Large intestine (tissue), 3 donors: ENCODE results near the gene MORN5. TPM values are rescaled to one million over a fixed set of nuclear protein-coding genes. Genes with fewer than 3 reads are reported as not detected.

Experiments used
- DNase-seq, 2 donors: peaks; one replicate each; pipeline versions ENCODE4 v3.0.0 to v3.0.0-alpha.2; 2013
- H3K27ac ChIP-seq: one replicate; pipeline ENCODE4 v1.5.1; 2013; ENCODE audit warnings: low read length
- H3K27me3 ChIP-seq: 2 replicates; pipeline ENCODE4 v1.6.1; 2013; ENCODE audit warnings: low read length; ENCODE audit not compliant: control insufficient read depth, insufficient read depth
- H3K36me3 ChIP-seq: 2 replicates; pipeline ENCODE4 v1.6.1; 2013; ENCODE audit warnings: low read length; ENCODE audit not compliant: control insufficient read depth, insufficient read depth
- H3K4me1 ChIP-seq: one replicate; pipeline ENCODE4 v1.6.1; 2013; ENCODE audit warnings: low read length; ENCODE audit not compliant: control insufficient read depth, insufficient read depth
- H3K4me3 ChIP-seq: one replicate; pipeline ENCODE4 v1.5.1; 2013; ENCODE audit warnings: low read length
- H3K9me3 ChIP-seq: one replicate; pipeline ENCODE4 v1.6.1; 2013; ENCODE audit warnings: mild to moderate bottlenecking, low read depth, low read length, moderate library complexity; ENCODE audit not compliant: control insufficient read depth
- WGBS: methylation state at CpG from one replicate; pipeline ENCODE4 v1.1.5; 2013; ENCODE audit warnings: low lambda C conversion rate; ENCODE audit not compliant: insufficient coverage; 5-methylcytosine and 5-hydroxymethylcytosine counted together
- polyA plus RNA-seq: library from polyadenylated mRNA; unstranded; fragments of 120-200 nt; gene quantifications from one replicate; pipeline ENCODE4 v1.2.1, GENCODE V29; 2013

MORN5 gene
- polyA plus RNA-seq, 1 donor: 2.2 TPM

DNA sequence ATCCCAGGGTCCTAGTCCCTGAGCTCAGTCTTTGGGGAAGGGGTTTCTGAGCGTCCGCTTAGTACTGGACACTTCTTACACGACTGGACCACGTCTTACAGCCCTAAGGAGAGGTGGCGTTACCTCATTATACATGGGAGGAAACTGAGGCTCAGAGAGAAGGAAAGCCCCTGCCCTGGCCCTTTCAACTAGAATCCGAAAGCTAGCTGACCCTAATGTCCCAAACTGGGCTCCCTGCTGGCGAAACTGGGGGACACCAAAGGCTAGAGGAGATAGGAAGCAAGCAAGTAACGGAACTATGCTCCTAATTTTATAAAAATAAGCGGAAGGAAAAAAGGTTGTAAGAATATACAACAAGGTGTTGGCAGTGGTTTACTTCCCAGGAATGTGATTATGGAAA, 54.8 kb downstream of the MORN5 start:
- WGBS: 80% methylated on average over 1 of the region's 9 CpGs
- H3K27ac ChIP-seq: no peak overlapping the region
- H3K4me1 ChIP-seq: peaks cover 10% of the 10 kb centered on the region
- no peak for DNase-seq
- H3K36me3 ChIP-seq: no peaks in the 10 kb centered on the region
- H3K9me3 ChIP-seq: peaks cover 11% of the 10 kb centered on the region
- no peak overlapping the region for H3K4me3 ChIP-seq
- peaks cover 88% of the 10 kb centered on the region for H3K27me3 ChIP-seq

GRCh38 chr9:122215663-122216062, 56.0 kb downstream of the MORN5 start:
- Histone ChIP-seq H3K27ac (no peak overlapping the region), H3K9me3 (peaks cover 16% of the 10 kb centered on the region), H3K36me3 (no peaks in the 10 kb centered on the region), H3K27me3 (peaks cover 94% of the 10 kb centered on the region), H3K4me1 (peaks cover 17% of the 10 kb centered on the region), H3K4me3 (no peak overlapping the region)
- no peak for DNase-seq
- no CpG with 5 or more reads among the region's 1 CpG for WGBS

GRCh38 chr9:122216138-122216797, 56.6 kb downstream of the MORN5 start:
- Histone ChIP-seq H3K4me1 (peaks cover 20% of the 10 kb centered on the region), H3K9me3 (peaks cover 18% of the 10 kb centered on the region), H3K27me3 (peaks cover 95% of the 10 kb centered on the region), H3K27ac (no peak overlapping the region), H3K4me3 (no peak overlapping the region), H3K36me3 (no peaks in the 10 kb centered on the region)
- no peak for DNase-seq
- no CpG with 5 or more reads among the region's 4 CpGs for WGBS

GRCh38 chr9:122216798-122217418, 57.2 kb downstream of the MORN5 start:
- Histone ChIP-seq H3K27me3 (peaks cover 95% of the 10 kb centered on the region), H3K36me3 (no peaks in the 10 kb centered on the region), H3K27ac (no peak overlapping the region), H3K4me1 (peaks cover 24% of the 10 kb centered on the region), H3K9me3 (peaks cover 20% of the 10 kb centered on the region), H3K4me3 (peak overlapping the region; percentile 11)
- WGBS: no CpG with 5 or more reads among the region's 35 CpGs
- DNase-seq: peak in 1 of 2 donors; percentile 53

DNA sequence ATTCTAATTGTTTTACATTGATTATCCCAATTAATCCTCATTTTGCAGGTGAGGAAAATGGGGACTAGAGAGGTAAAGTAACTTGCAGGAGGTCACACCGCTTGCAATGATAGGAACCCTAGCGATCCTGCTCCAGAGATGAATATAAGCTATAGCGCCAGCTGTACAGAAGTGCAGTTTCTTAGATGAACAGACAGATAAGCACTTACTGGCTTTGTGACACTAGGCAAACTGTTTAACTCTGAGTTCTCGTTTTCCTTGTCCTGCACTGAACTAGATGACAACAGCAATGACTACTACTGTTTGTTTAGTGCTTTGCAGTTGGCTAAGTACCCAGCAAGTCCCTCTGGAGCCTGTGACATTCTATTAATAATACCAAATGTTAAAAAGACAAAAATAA, 57.9 kb downstream of the MORN5 start:
- Histone ChIP-seq H3K36me3 (no peaks in the 10 kb centered on the region), H3K4me1 (peaks cover 24% of the 10 kb centered on the region)

GRCh38 chr9:122218071-122218934, 58.6 kb downstream of the MORN5 start:
- Histone ChIP-seq H3K4me3 (no peak overlapping the region), H3K27me3 (peaks cover 95% of the 10 kb centered on the region), H3K27ac (no peak overlapping the region), H3K36me3 (no peaks in the 10 kb centered on the region), H3K4me1 (peaks cover 21% of the 10 kb centered on the region), H3K9me3 (peaks cover 20% of the 10 kb centered on the region)
- WGBS: 0% methylated on average over 1 of the region's 11 CpGs
- DNase-seq: no peak

More for the DNA sequence above, 57.9 kb downstream of the MORN5 start:
- Histone ChIP-seq H3K27ac (no peak overlapping the region), H3K27me3 (peaks cover 95% of the 10 kb centered on the region), H3K4me3 (no peak overlapping the region), H3K9me3 (peaks cover 20% of the 10 kb centered on the region)
- 17% methylated on average over 1 of the region's 4 CpGs for WGBS
- DNase-seq: no peak

DNA sequence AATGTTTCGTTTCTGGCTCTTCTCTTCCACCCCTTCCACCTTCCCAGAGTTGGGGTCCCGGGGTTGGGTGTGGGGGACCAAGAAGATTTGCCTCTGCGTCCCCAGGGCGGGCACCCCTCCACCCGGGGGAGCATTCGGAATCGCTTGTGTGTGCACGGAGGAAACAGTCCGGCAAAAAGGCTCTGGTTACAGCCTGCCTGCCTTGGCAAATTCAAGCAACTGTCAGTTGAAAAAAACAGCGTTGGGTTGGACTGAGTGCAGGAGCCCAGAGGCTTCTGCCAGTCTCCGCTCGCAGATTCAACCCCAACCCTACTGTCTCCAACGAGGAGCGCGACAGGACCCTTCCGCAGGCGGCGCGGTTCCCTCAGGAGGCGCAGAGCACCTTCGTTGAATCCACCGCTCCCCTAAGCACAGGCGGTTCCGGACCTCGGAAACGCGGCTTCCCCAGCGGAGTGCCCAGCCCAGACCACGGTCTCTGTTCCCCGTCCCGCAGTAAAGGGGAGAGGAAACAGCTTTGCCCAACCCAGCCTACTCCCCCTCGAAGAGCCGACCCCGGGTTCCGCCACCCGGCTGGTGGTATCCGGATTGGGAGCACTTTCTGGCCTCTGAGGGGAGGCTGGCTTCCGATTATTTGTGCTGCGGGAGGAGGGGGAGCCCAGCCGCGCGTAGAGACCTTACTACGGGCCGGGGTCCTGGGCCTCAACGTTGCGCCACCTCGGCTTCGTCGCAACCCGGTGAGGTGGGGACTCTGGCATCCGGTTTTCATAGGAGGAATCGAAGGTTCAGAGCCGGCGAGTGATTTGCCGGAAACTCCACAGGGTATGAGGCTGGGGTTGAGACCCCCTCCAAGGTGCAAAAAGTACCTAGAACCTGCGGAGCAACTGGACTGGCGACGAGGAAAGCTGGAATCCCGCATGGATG, 59.5 kb downstream of the MORN5 start:
- WGBS: 0% methylated on average over 2 of the region's 59 CpGs
- Histone ChIP-seq H3K36me3 (no peaks in the 10 kb centered on the region), H3K4me1 (peaks cover 18% of the 10 kb centered on the region), H3K4me3 (no peak overlapping the region), H3K9me3 (peaks cover 13% of the 10 kb centered on the region), H3K27ac (no peak overlapping the region), H3K27me3 (peaks cover 96% of the 10 kb centered on the region)
- DNase-seq: peak in 1 of 2 donors; percentile 24

- Histone ChIP-seq H3K4me3 (no peak overlapping the region), H3K27me3 (peaks cover 100% of the 10 kb centered on the region), H3K36me3 (no peaks in the 10 kb centered on the region), H3K27ac (no peak overlapping the region), H3K9me3 (peaks cover 13% of the 10 kb centered on the region), H3K4me1 (peaks cover 18% of the 10 kb centered on the region)
- whole genome bisulfite sequencing: no CpG with 5 or more reads among the region's 57 CpGs
- DNase-seq: peak in 1 of 2 donors; percentile 53
These were observed 60.4 kb downstream of the MORN5 start for GRCh38 chr9:122219856-122220672.

- DNase-seq: no peak
- no peak overlapping the region for H3K4me3 ChIP-seq
- peaks cover 17% of the 10 kb centered on the region for H3K9me3 ChIP-seq
- no peak overlapping the region for H3K27ac ChIP-seq
- no CpG with 5 or more reads among the region's 18 CpGs for WGBS
- no peaks in the 10 kb centered on the region for H3K36me3 ChIP-seq
- H3K27me3 ChIP-seq: peaks cover 100% of the 10 kb centered on the region
- peaks cover 18% of the 10 kb centered on the region for H3K4me1 ChIP-seq
These were observed 61.0 kb downstream of the MORN5 start for GRCh38 chr9:122220673-122221182.
